H1 (cell line): Measurements from ENCODE around the gene CTNNA3. TPM values are rescaled to one million over a fixed set of nuclear protein-coding genes. Genes with fewer than 3 reads are reported as not detected.

Experiments used
- CTCF ChIA-PET: fragments of 300-600 bp; sonication (Branson Sonifier 250); formaldehyde crosslinking; loops from one replicate; lab custom pipeline; 2021; ENCODE audit not compliant: partially characterized antibody; lab: Charles Lee
- POLR2A ChIA-PET: fragments of 300-600 bp; sonication (Branson Sonifier 250); formaldehyde crosslinking; loops from one replicate; lab custom pipeline; 2021; ENCODE audit warnings: inconsistent platforms; ENCODE audit not compliant: partially characterized antibody; lab: Charles Lee
- DNase-seq, 2 experiments: peaks; one replicate each; pipeline versions ENCODE4 v3.0.0 to v3.0.0-alpha.2; 2010 to 2022; ENCODE audit warnings: low spot score in 2 of 2, low read depth in 1 of 2, mixed read lengths in 1 of 2
- FAIRE-seq: peaks from 2 replicates; lab custom pipeline; 2011; peaks lifted over from hg19 to GRCh38; lab: Jason Lieb, UNC
- H2AFZ ChIP-seq: 2 replicates; pipeline ENCODE4 v1.8.1; 2012; ENCODE audit warnings: low read length, inconsistent platforms
- H2AK5ac ChIP-seq: 2 replicates; pipeline ENCODE4 v1.6.1; 2013; ENCODE audit warnings: low read depth, low read length
- H2BK120ac ChIP-seq: replicated peaks from 2 replicates; pipeline ENCODE3; 2013; ENCODE audit warnings: low read depth, low read length, inconsistent platforms
- H2BK12ac ChIP-seq: 2 replicates; pipeline ENCODE4 v1.6.1; 2013; ENCODE audit warnings: low read depth, low read length
- H2BK15ac ChIP-seq: 2 replicates; pipeline ENCODE4 v1.6.1; 2013; ENCODE audit warnings: low read length
- H2BK20ac ChIP-seq: 2 replicates; pipeline ENCODE4 v1.6.1; 2013; ENCODE audit warnings: low read length
- H2BK5ac ChIP-seq: 2 replicates; pipeline ENCODE4 v1.6.1; 2013; ENCODE audit warnings: low read depth, low read length
- H3K14ac ChIP-seq: 2 replicates; pipeline ENCODE4 v1.6.1; 2013; ENCODE audit warnings: inconsistent platforms; ENCODE audit not compliant: insufficient read length
- H3K18ac ChIP-seq: 2 replicates; pipeline ENCODE4 v1.6.1; 2013; ENCODE audit warnings: low read length; ENCODE audit errors: extremely low read depth
- H3K23ac ChIP-seq: 2 replicates; pipeline ENCODE4 v1.6.1; 2013; ENCODE audit warnings: inconsistent platforms; ENCODE audit not compliant: insufficient read length
- H3K23me2 ChIP-seq: 2 replicates; pipeline ENCODE4 v1.6.1; 2013; ENCODE audit warnings: low read depth, low read length
- H3K27ac ChIP-seq: 2 replicates; pipeline ENCODE4 v1.6.1; 2011; ENCODE audit warnings: low read depth, low read length, inconsistent platforms
- H3K27me3 ChIP-seq, 4 experiments: replicated peaks in 1 of 4; 1 replicate in 1 of 4; 2 replicates in 3 of 4; pipeline versions ENCODE4 v1.6.1 to v1.8.1; 2011 to 2013; ENCODE audit warnings: low read length in 3 of 4, mild to moderate bottlenecking in 3 of 4, inconsistent platforms in 2 of 4, mixed read lengths in 2 of 4, moderate library complexity in 1 of 4; ENCODE audit not compliant: control insufficient read depth in 3 of 4, insufficient read depth in 3 of 4; ENCODE audit errors: extremely low read depth in 1 of 4
- H3K36me3 ChIP-seq, 4 experiments: 2 replicates each; pipeline versions ENCODE4 v1.6.1 to v1.8.1; 2011 to 2013; ENCODE audit warnings: mild to moderate bottlenecking in 4 of 4, low read length in 3 of 4, moderate library complexity in 2 of 4, control low read depth in 1 of 4, inconsistent platforms in 1 of 4; ENCODE audit not compliant: insufficient read depth in 4 of 4, control insufficient read depth in 2 of 4
- H3K4ac ChIP-seq: replicated peaks from 2 replicates; pipeline ENCODE3; 2013; ENCODE audit warnings: low read length, low read depth, mixed read lengths, inconsistent platforms; ENCODE audit not compliant: insufficient read length
- H3K4me1 ChIP-seq, 4 experiments: replicated peaks in 1 of 4; 1 replicate in 1 of 4; 2 replicates in 3 of 4; pipeline versions ENCODE4 v1.6.1 to v1.8.1; 2011 to 2013; ENCODE audit warnings: low read length in 3 of 4, inconsistent platforms in 2 of 4, mixed read lengths in 1 of 4; ENCODE audit not compliant: insufficient read depth in 4 of 4, control insufficient read depth in 3 of 4
- H3K4me2 ChIP-seq, 2 experiments: 2 replicates each; pipeline versions ENCODE4 v1.6.1 to v1.8.1; 2011 to 2013; ENCODE audit warnings: low read depth in 2 of 2, low read length in 2 of 2, control low read depth in 1 of 2, inconsistent platforms in 1 of 2, mild to moderate bottlenecking in 1 of 2; ENCODE audit not compliant: insufficient read depth in 1 of 2
- H3K4me3 ChIP-seq, 4 experiments: fragments of 200-600, 300-600 bp in 1 of 4; sonication (generic), shearing (Covaris generic), sonication (Bioruptor Twin) in 1 of 4; 2 replicates each; pipeline versions ENCODE4 v1.5.1 to v1.8.1; 2011 to 2016; ENCODE audit warnings: low read length in 4 of 4, low read depth in 3 of 4, control low read depth in 2 of 4, inconsistent platforms in 2 of 4, mild to moderate bottlenecking in 2 of 4, mixed read lengths in 1 of 4, moderate library complexity in 1 of 4; ENCODE audit not compliant: insufficient read depth in 2 of 4; ENCODE audit errors: extremely low read depth in 1 of 4
- H3K56ac ChIP-seq: replicated peaks from 2 replicates; pipeline ENCODE3; 2013; ENCODE audit warnings: low read depth, mild to moderate bottlenecking, mixed read lengths, low read length, inconsistent platforms; ENCODE audit not compliant: insufficient read length
- H3K79me1 ChIP-seq: 2 replicates; pipeline ENCODE4 v1.6.1; 2013; ENCODE audit warnings: low read depth, low read length, control low read depth
- H3K79me2 ChIP-seq, 2 experiments: 2 replicates each; pipeline versions ENCODE4 v1.6.1 to v1.8.1; 2012 to 2013; ENCODE audit warnings: low read length in 2 of 2, mild to moderate bottlenecking in 2 of 2, inconsistent platforms in 1 of 2; ENCODE audit not compliant: insufficient read depth in 2 of 2, control insufficient read depth in 1 of 2
- H3K9ac ChIP-seq, 4 experiments: replicated peaks in 1 of 4; 1 replicate in 1 of 4; 2 replicates in 3 of 4; pipeline versions ENCODE4 v1.6.1 to v1.8.1; 2011 to 2013; ENCODE audit warnings: low read depth in 3 of 4, low read length in 3 of 4, control low read depth in 2 of 4, mild to moderate bottlenecking in 2 of 4, moderate library complexity in 2 of 4, inconsistent platforms in 1 of 4; ENCODE audit errors: extremely low read depth in 1 of 4
- H3K9me3 ChIP-seq, 2 experiments: 2 replicates each; pipeline versions ENCODE4 v1.6.1 to v1.8.1; 2012 to 2013; ENCODE audit warnings: mild to moderate bottlenecking in 2 of 2, moderate library complexity in 2 of 2, control low read depth in 1 of 2, inconsistent platforms in 1 of 2, low read depth in 1 of 2, low read length in 1 of 2, mixed read lengths in 1 of 2; ENCODE audit not compliant: insufficient read depth in 2 of 2
- H4K20me1 ChIP-seq, 2 experiments: replicated peaks in 1 of 2; 2 replicates each; pipeline versions ENCODE3 to v1.8.1; 2011 to 2013; ENCODE audit warnings: inconsistent platforms in 2 of 2, low read length in 2 of 2, mild to moderate bottlenecking in 1 of 2; ENCODE audit not compliant: insufficient read depth in 2 of 2, control insufficient read depth in 1 of 2
- H4K5ac ChIP-seq: 2 replicates; pipeline ENCODE4 v1.6.1; 2013; ENCODE audit warnings: low read length, low read depth, mixed read lengths, inconsistent platforms; ENCODE audit not compliant: insufficient read length
- H4K8ac ChIP-seq: 2 replicates; pipeline ENCODE4 v1.8.0; 2013; ENCODE audit warnings: mild to moderate bottlenecking, moderate library complexity, low read length, inconsistent platforms; ENCODE audit not compliant: insufficient read depth; ENCODE audit errors: extremely low read depth
- H4K91ac ChIP-seq: replicated peaks from 2 replicates; pipeline ENCODE3; 2013; ENCODE audit warnings: low read length, mixed read lengths, inconsistent platforms; ENCODE audit not compliant: insufficient read length
- SUZ12 ChIP-seq: fragments of 200-600 bp; sonication (generic); IDR thresholded peaks from 2 replicates; pipeline ENCODE4 v1.6.1; 2012; ENCODE audit warnings: mild to moderate bottlenecking, inconsistent platforms, low read length, moderate library complexity, mixed read lengths
- WGBS, 2 experiments: shearing (Covaris generic) in 1 of 2; methylation state at CpG; one replicate each; pipeline versions ENCODE4 v1.1.6 to v1.1.7; 2013 to 2015; ENCODE audit warnings: low lambda C conversion rate in 2 of 2, mixed read lengths in 2 of 2, inconsistent platforms in 1 of 2, low coverage in 1 of 2, missing lambda C conversion rate in 1 of 2; ENCODE audit not compliant: insufficient replicate concordance in 2 of 2, insufficient coverage in 1 of 2, insufficient read length in 1 of 2; ENCODE audit errors: extremely low coverage in 1 of 2, missing lambda C conversion rate in 1 of 2; 5-methylcytosine and 5-hydroxymethylcytosine counted together
- polyA plus RNA-seq, 7 experiments: library from polyadenylated mRNA; depleted of rRNA in 3 of 7; stranded (reverse) in 5 of 7; unstranded in 2 of 7; fragments of >200 nt in 5 of 7; fragments of 200-250 nt in 2 of 7; gene quantifications; 1 replicate in 5 of 7; 2 replicates in 1 of 7; 4 replicates in 1 of 7; pipeline versions ENCODE4 v1.2.1 to v1.2.3, GENCODE V29; 2011 to 2013; ENCODE audit warnings: missing spikeins in 2 of 7, mixed read lengths in 2 of 7
- total RNA-seq: library from RNA; stranded (reverse); fragmentation: NEBNext Ultra II Directional; extraction: Animal tissue kit (Norgen Biotek cat#: 25700); gene quantifications from 2 replicates; pipeline ENCODE4 v1.2.1, GENCODE V29; 2021
- TF ChIP-seq, protein P1 (sequence below), 3 experiments: IDR thresholded peaks; 1 replicate in 2 of 3; 2 replicates in 1 of 3; pipeline versions ENCODE4 v1.5.1 to v1.6.1; 2011; ENCODE audit warnings: low read length in 3 of 3, mild to moderate bottlenecking in 3 of 3, inconsistent platforms in 2 of 3, low read depth in 1 of 3, moderate library complexity in 1 of 3; ENCODE audit not compliant: insufficient read depth in 1 of 3; ENCODE audit errors: control extremely low read depth in 1 of 3

The CTNNA3 gene
- total and polyA plus RNA-seq, 2 of the 8 experiments (the other 6 are each of a cell fraction or from before 2014, with no cell fraction given) = 1.3 to 1.5 TPM

DNA sequence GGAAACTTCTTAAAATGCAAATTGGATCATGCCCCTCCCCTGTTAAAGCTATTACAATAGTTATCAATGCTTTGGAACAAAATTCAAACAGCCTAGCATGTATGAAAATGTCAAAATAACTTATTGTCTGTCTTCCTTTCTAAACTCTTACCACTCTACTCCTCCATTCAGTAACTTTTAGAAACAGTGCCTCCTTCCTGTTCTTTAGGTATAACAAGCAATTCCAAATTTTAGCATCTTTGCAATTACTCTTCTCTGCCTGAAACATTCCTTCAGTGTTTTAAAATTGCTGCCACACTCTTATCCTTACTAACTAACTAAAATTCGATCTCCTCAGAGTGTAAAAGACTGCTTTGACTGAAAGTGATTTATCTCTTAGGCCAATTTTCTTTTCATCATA, 1430.6 kb downstream of the CTNNA3 start:
- Histone ChIP-seq H2BK120ac (no peak overlapping the region), H4K91ac (no peak overlapping the region), H3K9ac (no peak overlapping the region), H3K4me1 (peaks cover 0 to 4% (median under 1%) of the 10 kb centered on the region in 4 experiments; a peak in 1 of 7 replicates), H3K27me3 (peaks cover 0 to 1% (median 0%) of the 10 kb centered on the region in 4 experiments; a peak in 1 of 7 replicates), H2BK15ac (no peak overlapping the region), H3K14ac (no peak overlapping the region), H3K27ac (no peak overlapping the region), H3K4ac (no peak overlapping the region), H2AFZ (no peak overlapping the region), H3K36me3 (no peaks in the 10 kb centered on the region), H3K18ac (no peak overlapping the region), H2BK5ac (no peak overlapping the region), H2BK12ac (no peak overlapping the region), H4K5ac (no peak overlapping the region), H3K23ac (no peak overlapping the region), H3K23me2 (no peaks in the 10 kb centered on the region), H3K9me3 (no peaks in the 10 kb centered on the region), H3K4me3 (no peak overlapping the region), H3K79me1 (no peaks in the 10 kb centered on the region), H2BK20ac (no peak overlapping the region), H3K4me2 (no peak overlapping the region), H3K79me2 (no peaks in the 10 kb centered on the region), H4K20me1 (no peaks in the 10 kb centered on the region), H3K56ac (no peak overlapping the region), H4K8ac (no peak overlapping the region), H2AK5ac (no peak overlapping the region)
- ChIA-PET POLR2A (no interaction called here), CTCF (interaction anchor here (0.9 to 1.6 kb wide), 2 partner anchors 11 to 540 kb away, joined by 4 to 5 read pairs; no protein-coding TSS in a partner anchor)
- no peak for DNase-seq
- WGBS, 2 experiments = 90% methylated on average over 1 of the region's 1 CpG; no CpG with 5 or more reads in 1 of the 2 experiments
- no peak for FAIRE-seq
- TF ChIP-seq SUZ12 = no peak
- TF ChIP-seq, protein P1, sequence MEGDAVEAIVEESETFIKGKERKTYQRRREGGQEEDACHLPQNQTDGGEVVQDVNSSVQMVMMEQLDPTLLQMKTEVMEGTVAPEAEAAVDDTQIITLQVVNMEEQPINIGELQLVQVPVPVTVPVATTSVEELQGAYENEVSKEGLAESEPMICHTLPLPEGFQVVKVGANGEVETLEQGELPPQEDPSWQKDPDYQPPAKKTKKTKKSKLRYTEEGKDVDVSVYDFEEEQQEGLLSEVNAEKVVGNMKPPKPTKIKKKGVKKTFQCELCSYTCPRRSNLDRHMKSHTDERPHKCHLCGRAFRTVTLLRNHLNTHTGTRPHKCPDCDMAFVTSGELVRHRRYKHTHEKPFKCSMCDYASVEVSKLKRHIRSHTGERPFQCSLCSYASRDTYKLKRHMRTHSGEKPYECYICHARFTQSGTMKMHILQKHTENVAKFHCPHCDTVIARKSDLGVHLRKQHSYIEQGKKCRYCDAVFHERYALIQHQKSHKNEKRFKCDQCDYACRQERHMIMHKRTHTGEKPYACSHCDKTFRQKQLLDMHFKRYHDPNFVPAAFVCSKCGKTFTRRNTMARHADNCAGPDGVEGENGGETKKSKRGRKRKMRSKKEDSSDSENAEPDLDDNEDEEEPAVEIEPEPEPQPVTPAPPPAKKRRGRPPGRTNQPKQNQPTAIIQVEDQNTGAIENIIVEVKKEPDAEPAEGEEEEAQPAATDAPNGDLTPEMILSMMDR (IDR thresholded peaks at IDR 0.05; ENCODE audit: control extremely low read depth in 1 of 3, insufficient read depth in 1 of 3, low read depth in 1 of 3, low read length in 3 of 3) = peak in 1 of 3 experiments; percentile 23; a peak in 1 of 4 replicates
